ENCODE data around the gene CHRM3.

GRCh38 chr1:239417986-239418640 lies 31.7 kb downstream of the CHRM3 start:
- TF ChIP-seq CTCF (IDR thresholded peaks at IDR 0.05; ENCODE audit: low read depth, low read length, poor library complexity, severe bottlenecking), result no peak
- TF ChIP-seq EZH2phosphoT487 (IDR thresholded peaks at IDR 0.05; ENCODE audit: borderline replicate concordance, low read length), result no peak

All from DOHH2 (cell line).